K562 (cell line): ENCODE data around the gene CABLES1. TPM values are rescaled to one million over a fixed set of nuclear protein-coding genes. Genes with fewer than 3 reads are reported as not detected.

Source experiments
- ATAC-seq: fragments of 200-7000 bp; cut with Tn5 transposase; 3 replicates; pipeline ENCODE4 v1.9.1; 2020; ENCODE audit warnings: moderate library complexity
- BruUV-seq: library from RNA; stranded (reverse); fragments of 400-500 nt; replicated peaks from 2 replicates; lab custom pipeline; 2021; lab: Mats Ljungman, UMichigan
- CTCF ChIA-PET: fragments of 300-600 bp; formaldehyde crosslinking; extraction: SDS; loops from one replicate; lab custom pipeline; 2021; ENCODE audit warnings: low intra/inter-chr PET ratio; lab: Yijun Ruan, JAX
- POLR2A ChIA-PET: fragments of 300-600, 350-650 bp; sonication (Branson Sonifier 250); formaldehyde crosslinking; extraction: SDS; loops from one replicate; lab custom pipeline; 2021; ENCODE audit warnings: antibody characterized with exemption, inconsistent platforms; lab: Yijun Ruan, JAX
- DNase-seq, 4 experiments: peaks; one replicate each; pipeline versions ENCODE4 v3.0.0 to v3.0.0-alpha.2; 2011 to 2018; ENCODE audit warnings: low spot score in 3 of 4, mixed read lengths in 3 of 4; ENCODE audit errors: extremely low read depth in 1 of 4
- FAIRE-seq: peaks from 2 replicates; lab custom pipeline; 2011; peaks lifted over from hg19 to GRCh38; lab: Jason Lieb, UNC
- H2AFZ ChIP-seq: 2 replicates; pipeline ENCODE4 v1.6.0; 2011; ENCODE audit warnings: low read depth, low read length, control low read depth, inconsistent platforms
- H3K27ac ChIP-seq: fragments of 200-600 bp; 3 replicates; pipeline ENCODE4 v1.8.0; 2011; ENCODE audit warnings: low read depth, mild to moderate bottlenecking, control low read depth, inconsistent platforms, low read length, moderate library complexity, mixed read lengths; ENCODE audit errors: extremely low read depth
- H3K27me3 ChIP-seq, 2 experiments: fragments of 300-600 bp in 1 of 2; 2 replicates in 1 of 2; 3 replicates in 1 of 2; pipeline versions ENCODE4 v1.6.0 to v1.8.0; 2011; ENCODE audit warnings: inconsistent platforms in 2 of 2, low read length in 2 of 2, mild to moderate bottlenecking in 1 of 2, mixed read lengths in 1 of 2, moderate library complexity in 1 of 2; ENCODE audit not compliant: control insufficient read depth in 2 of 2, insufficient read depth in 2 of 2
- H3K36me3 ChIP-seq: fragments of 300-600 bp; 3 replicates; pipeline ENCODE4 v1.8.0; 2011; ENCODE audit warnings: mild to moderate bottlenecking, low read length, inconsistent platforms; ENCODE audit not compliant: control insufficient read depth, insufficient read depth
- H3K4me1 ChIP-seq, 2 experiments: fragments of 200-600 bp in 1 of 2; replicated peaks in 1 of 2; 2 replicates in 1 of 2; 3 replicates in 1 of 2; pipeline versions ENCODE4 v1.5.1 to v1.8.0; 2011; ENCODE audit warnings: inconsistent platforms in 2 of 2, low read length in 2 of 2, mild to moderate bottlenecking in 1 of 2, mixed read lengths in 1 of 2, moderate library complexity in 1 of 2; ENCODE audit not compliant: control insufficient read depth in 2 of 2, insufficient read depth in 2 of 2
- H3K4me2 ChIP-seq: 2 replicates; pipeline ENCODE4 v1.6.1; 2011; ENCODE audit warnings: low read length, control low read depth, inconsistent platforms, mixed read lengths; ENCODE audit not compliant: insufficient read depth
- H3K4me3 ChIP-seq: fragments of 200-600 bp; sonication (generic), shearing (Covaris generic); 2 replicates; pipeline ENCODE4 v1.5.1; 2016; ENCODE audit warnings: control low read depth, inconsistent platforms
- H3K79me2 ChIP-seq: fragments of 200-600 bp; 3 replicates; pipeline ENCODE4 v1.8.0; 2011; ENCODE audit warnings: low read length, inconsistent platforms; ENCODE audit not compliant: control insufficient read depth, insufficient read depth
- H3K9ac ChIP-seq, 2 experiments: 2 replicates each; pipeline versions ENCODE4 v1.6.0 to v1.6.1; 2011; ENCODE audit warnings: low read depth in 2 of 2, low read length in 2 of 2, control low read depth in 1 of 2, inconsistent platforms in 1 of 2, mild to moderate bottlenecking in 1 of 2, mixed read lengths in 1 of 2; ENCODE audit not compliant: insufficient read depth in 1 of 2
- H3K9me1 ChIP-seq: one replicate; pipeline ENCODE4 v1.6.0; 2011; ENCODE audit warnings: inconsistent platforms, mild to moderate bottlenecking, low read length, moderate library complexity; ENCODE audit not compliant: control insufficient read depth, insufficient read depth
- H3K9me3 ChIP-seq: replicated peaks from 2 replicates; pipeline ENCODE4 v1.5.1; 2011; ENCODE audit warnings: low read depth, low read length, inconsistent platforms; ENCODE audit not compliant: control insufficient read depth, insufficient read depth
- H4K20me1 ChIP-seq: replicated peaks from 2 replicates; pipeline ENCODE4 v1.6.1; 2011; ENCODE audit warnings: low read length, inconsistent platforms, mixed read lengths; ENCODE audit not compliant: control insufficient read depth, insufficient read depth
- ARID1B ChIP-seq: fragments of 450-650 bp; IDR thresholded peaks from 2 replicates; pipeline ENCODE4 v1.6.1; 2016; ENCODE audit warnings: antibody characterized with exemption, mild to moderate bottlenecking, inconsistent platforms
- BCOR ChIP-seq: fragments of 450-650 bp; IDR thresholded peaks from 2 replicates; pipeline ENCODE4 v1.6.1; 2016
- CBX2 ChIP-seq: fragments of 200-600 bp; sonication (generic); IDR thresholded peaks from one replicate; pipeline ENCODE4 v1.6.1; 2012; ENCODE audit warnings: mild to moderate bottlenecking, low read length, inconsistent platforms; ENCODE audit not compliant: insufficient read depth, poor library complexity, severe bottlenecking
- CBX8 ChIP-seq: fragments of 200-600 bp; sonication (generic); IDR thresholded peaks from 2 replicates; pipeline ENCODE4 v1.6.1; 2012; ENCODE audit warnings: borderline replicate concordance, mixed run types, low read depth, mild to moderate bottlenecking, moderate library complexity, mixed read lengths, low read length, control low read depth, inconsistent platforms; ENCODE audit not compliant: poor library complexity, severe bottlenecking; ENCODE audit errors: extremely low read depth
- HDAC2 ChIP-seq: fragments of 450-650 bp; IDR thresholded peaks from 2 replicates; pipeline ENCODE4 v1.6.1; 2016; ENCODE audit warnings: mild to moderate bottlenecking
- NFIC ChIP-seq: fragments of 450-650 bp; IDR thresholded peaks from 2 replicates; pipeline ENCODE4 v1.6.1; 2017; ENCODE audit warnings: mild to moderate bottlenecking, inconsistent platforms
- PRPF4 ChIP-seq: fragments of 200-400 bp; formaldehyde crosslinking; IDR thresholded peaks from one replicate; pipeline ENCODE4 v1.6.1; 2017; ENCODE audit warnings: low read length, low read depth, mild to moderate bottlenecking; ENCODE audit not compliant: insufficient read depth, poor library complexity, severe bottlenecking
- TEAD4 ChIP-seq, 2 experiments: sonication (generic) in 1 of 2; formaldehyde crosslinking in 1 of 2; IDR thresholded peaks; 2 replicates each; pipeline versions ENCODE4 v1.6.1 to v1.8.0; 2012 to 2022; ENCODE audit warnings: borderline replicate concordance in 1 of 2, inconsistent platforms in 1 of 2, low read length in 1 of 2, mild to moderate bottlenecking in 1 of 2, missing genetic modification reagents in 1 of 2
- ZFP30 ChIP-seq: fragments of 250-450 bp; sonication (Bioruptor Pico); IDR thresholded peaks from 2 replicates; pipeline ENCODE4 v1.8.0; 2022; ENCODE audit warnings: moderate library complexity, mild to moderate bottlenecking, inconsistent platforms, borderline replicate concordance
- ZNF23 ChIP-seq: fragments of 250-450 bp; sonication (Bioruptor Pico); IDR thresholded peaks from 2 replicates; pipeline ENCODE4 v1.4.0; 2020; ENCODE audit warnings: mild to moderate bottlenecking
- ZNF280B ChIP-seq: fragments of 250-450 bp; sonication (Bioruptor Pico); IDR thresholded peaks from 2 replicates; pipeline ENCODE4 v1.5.1; 2021; ENCODE audit warnings: mild to moderate bottlenecking
- WGBS: fragments of 100-300 bp; shearing (Covaris generic); methylation state at CpG from one replicate; pipeline ENCODE4 v1.1.6; 2016; ENCODE audit warnings: low coverage, mixed read lengths; ENCODE audit not compliant: insufficient coverage; ENCODE audit errors: missing lambda C conversion rate; 5-methylcytosine and 5-hydroxymethylcytosine counted together
- in situ Hi-C: fragments of 300-500 bp; cut with MboI; formaldehyde crosslinking; loops from 4 replicates; pipeline ENCODE4 v1.15.0; 2018; ENCODE audit warnings: inconsistent platforms, mixed read lengths
- intact Hi-C: fragments of 100-400 bp; cut with micrococcal nuclease; formaldehyde crosslinking; loops from 2 replicates; pipeline ENCODE4 v1.14.2; 2022
- polyA plus RNA-seq, 8 experiments: library from polyadenylated mRNA; depleted of rRNA in 4 of 8; stranded (reverse) in 5 of 8; unstranded in 3 of 8; fragments of >200 nt; fragmentation: Nextera tagmentation in 2 of 8; fragmentation: Illumina TruSeq in 1 of 8; extraction: Ambion mirVana in 2 of 8; extraction: Trizol in 1 of 8; gene quantifications; 2 replicates each; pipeline versions ENCODE4 v1.2.1 to v1.2.3, GENCODE V29; 2011 to 2014; ENCODE audit warnings: inconsistent platforms in 1 of 8, missing spikeins in 1 of 8
- total RNA-seq, 7 experiments: library from RNA; depleted of rRNA in 6 of 7; stranded (reverse); fragments of >200 nt in 6 of 7; fragmentation: Illumina TruSeq in 2 of 7; extraction: Trizol in 2 of 7; gene quantifications; 2 replicates each; pipeline versions ENCODE4 v1.2.1 to v1.2.3, GENCODE V29; 2011 to 2021; ENCODE audit warnings: low replicate concordance in 1 of 7

The CABLES1 gene
- total and polyA plus RNA-seq, 9 of the 15 experiments (the other 6 are each of a cell fraction or from before 2014, with no cell fraction given) = 0.04 to 0.10 (median 0.06) TPM; not detected in 3

DNA sequence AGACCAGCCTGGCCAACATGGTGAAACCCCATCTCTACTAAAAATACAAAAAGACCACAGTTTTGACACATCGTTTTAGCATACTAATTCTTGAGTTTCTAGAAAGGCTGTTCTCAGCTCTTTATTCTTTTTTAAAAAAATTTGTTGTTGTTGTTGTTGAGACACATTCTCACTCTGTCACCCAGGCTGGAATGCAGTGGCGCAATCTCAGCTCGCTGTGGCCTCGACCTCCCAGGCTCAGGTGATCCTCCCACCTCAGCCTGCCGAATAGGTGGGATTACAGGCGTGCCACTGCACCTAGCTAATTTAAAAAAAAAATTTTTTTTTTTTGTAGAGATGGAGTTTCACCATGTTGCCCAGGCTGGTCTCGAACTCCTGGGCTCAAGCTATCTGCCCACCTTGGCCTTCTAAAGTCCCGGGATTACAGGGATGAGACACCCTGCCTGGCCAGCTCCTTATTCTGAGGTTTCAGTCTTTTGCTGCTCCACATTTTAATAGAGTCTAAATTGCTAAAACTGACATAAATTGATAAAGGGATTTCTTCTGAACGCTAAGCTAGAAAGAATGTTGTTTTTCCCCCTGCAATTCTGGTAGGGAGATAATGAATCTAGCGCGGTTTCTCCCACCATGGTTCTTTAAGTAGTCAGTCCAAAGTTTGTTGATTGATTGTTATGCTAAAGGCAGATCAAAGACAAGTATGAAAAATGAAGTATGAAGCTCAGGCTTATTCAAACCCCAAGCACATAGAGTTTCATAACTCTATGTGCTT is 32.6 kb upstream of the CABLES1 start:
- Histone ChIP-seq H3K4me1 (peaks cover 0 to 3% of the 10 kb centered on the region in 2 experiments; a peak in 2 of 5 replicates), H3K27me3 (peaks cover 28 to 31% of the 10 kb centered on the region in 2 experiments; a peak in 4 of 5 replicates), H4K20me1 (no peaks in the 10 kb centered on the region), H3K27ac (no peak overlapping the region), H3K36me3 (no peaks in the 10 kb centered on the region), H3K79me2 (no peaks in the 10 kb centered on the region), H3K4me2 (no peak overlapping the region), H3K9me1 (no peaks in the 10 kb centered on the region), H3K9ac (no peak overlapping the region), H2AFZ (no peak overlapping the region), H3K9me3 (no peaks in the 10 kb centered on the region), H3K4me3 (no peak overlapping the region)
- no TSS peak for BruUV-seq
- intact Hi-C loops (no loop called here), in situ Hi-C loops (no loop called here)
- ATAC-seq (no peak), DNase-seq (no peak), FAIRE-seq (peak; percentile 35)
- 4% methylated on average over 11 of the region's 11 CpGs for WGBS
- CTCF ChIA-PET = no interaction called here
- TF ChIP-seq ZNF23 (no peak), TEAD4 (IDR thresholded peaks at IDR 0.05; ENCODE audit: low read length) (no peak), TEAD4 (CRISPR knock-in tag; IDR thresholded peaks at IDR 0.05; ENCODE audit: borderline replicate concordance) (no peak), CBX8 (peak; percentile 40)
- POLR2A ChIA-PET = interaction anchor here (0.7 to 1.2 kb wide), 3 partner anchors 10 to 62 kb away, joined by 3 to 5 read pairs (median 3); no protein-coding TSS in a partner anchor

DNA sequence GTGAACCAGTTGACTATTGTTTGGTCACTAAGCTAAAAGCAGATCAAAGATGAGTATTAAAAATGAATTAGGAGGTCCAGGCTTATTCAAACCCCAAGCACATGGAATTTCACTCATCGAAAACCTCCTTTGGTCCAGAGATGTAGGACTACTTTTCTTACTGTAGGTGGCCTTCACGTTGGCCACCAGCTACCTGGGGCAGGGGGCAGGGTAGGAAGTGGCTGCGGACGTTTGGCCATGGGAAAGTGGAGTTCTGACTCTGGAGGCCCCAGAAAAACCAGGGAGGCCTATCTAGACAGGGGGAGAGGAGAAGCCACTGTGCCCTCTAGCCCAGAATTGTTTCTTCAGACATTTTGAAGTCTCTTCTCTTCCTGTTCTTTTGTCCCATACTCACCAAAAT is 31.8 kb upstream of the CABLES1 start:
- ChIA-PET CTCF (no interaction called here), POLR2A (interaction anchor here (0.7 to 1.2 kb wide), 3 partner anchors 9 to 62 kb away, joined by 3 to 5 read pairs (median 3); no protein-coding TSS in a partner anchor)
- TF ChIP-seq HDAC2 (no peak), ARID1B (no peak), NFIC (no peak), ZNF280B (CRISPR knock-in tag) (no peak), CBX2 (peak; percentile 34), PRPF4 (no peak), ZFP30 (no peak), BCOR (no peak)
- in situ Hi-C loops = no loop called here
- no peak overlapping the region for H3K4me3 ChIP-seq
- no peak overlapping the region for H3K4me2 ChIP-seq
- H3K27ac ChIP-seq = no peak overlapping the region
- FAIRE-seq (peak; percentile 52), ATAC-seq (no peak), DNase-seq (no peak)
- no peak overlapping the region for H2AFZ ChIP-seq
- no TSS peak for BruUV-seq
- H3K4me1 ChIP-seq = peaks cover 0 to 3% of the 10 kb centered on the region in 2 experiments; a peak in 2 of 5 replicates
- H3K27me3 ChIP-seq = peaks cover 31 to 32% of the 10 kb centered on the region in 2 experiments; a peak in 4 of 5 replicates
- WGBS = 1% methylated on average over 4 of the region's 4 CpGs
- no peaks in the 10 kb centered on the region for H4K20me1 ChIP-seq
- intact Hi-C loops = no loop called here
- no peaks in the 10 kb centered on the region for H3K36me3 ChIP-seq
- no peak overlapping the region for H3K9ac ChIP-seq
- no peaks in the 10 kb centered on the region for H3K79me2 ChIP-seq
- no peaks in the 10 kb centered on the region for H3K9me1 ChIP-seq
- no peaks in the 10 kb centered on the region for H3K9me3 ChIP-seq
